Posterior cingulate gyrus (tissue), 11 donors: ENCODE data around the gene CHRM5.
A peak's percentile ranks its signal among the peaks of the same experiment; 100 is the strongest.
"Not testable (repeated sequence)": the region's sequence is repeated elsewhere in the genome, so short reads cannot be mapped to it uniquely, and the experiment has no call there.

Experiments used
- DNase-seq, 10 donors: peaks; one replicate each; pipeline versions ENCODE4 v3.0.0 to v3.0.0-alpha.2; 2020 to 2021; ENCODE audit warnings: mixed read lengths in 3 of 10
- intact Hi-C: fragments of 100-400 bp; cut with DNase I; formaldehyde crosslinking; loops from one replicate; pipeline ENCODE4 v1.15.1; 2023

CHRM5 gene

DNA sequence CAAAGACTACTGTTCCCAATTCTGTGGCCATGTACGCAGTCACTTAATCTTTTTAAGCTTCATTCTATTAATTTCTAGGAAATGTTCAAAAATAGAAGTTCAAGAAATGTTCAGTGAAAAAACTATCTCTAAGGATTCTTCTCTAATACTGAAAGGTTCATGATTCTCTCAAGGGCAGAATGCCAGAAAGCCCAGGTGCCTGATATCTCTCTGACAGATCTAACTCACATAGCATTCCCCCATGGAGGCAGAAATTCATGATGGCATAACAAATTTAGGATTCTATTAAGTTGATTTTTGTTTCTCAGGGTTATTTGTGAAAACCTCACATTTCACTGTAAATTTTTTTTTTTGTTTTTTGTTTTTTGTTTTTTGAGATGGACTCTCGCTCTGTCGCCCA is 17.5 kb downstream of the CHRM5 start:
- DNase-seq: no peak
- intact Hi-C loops: no loop called here

- DNase-seq: peak in 2 of 10 donors; percentile 11 to 33
- intact Hi-C loops: no loop called here
These were observed 19.1 kb downstream of the CHRM5 start for GRCh38 chr15:33987444-33987843.

DNA sequence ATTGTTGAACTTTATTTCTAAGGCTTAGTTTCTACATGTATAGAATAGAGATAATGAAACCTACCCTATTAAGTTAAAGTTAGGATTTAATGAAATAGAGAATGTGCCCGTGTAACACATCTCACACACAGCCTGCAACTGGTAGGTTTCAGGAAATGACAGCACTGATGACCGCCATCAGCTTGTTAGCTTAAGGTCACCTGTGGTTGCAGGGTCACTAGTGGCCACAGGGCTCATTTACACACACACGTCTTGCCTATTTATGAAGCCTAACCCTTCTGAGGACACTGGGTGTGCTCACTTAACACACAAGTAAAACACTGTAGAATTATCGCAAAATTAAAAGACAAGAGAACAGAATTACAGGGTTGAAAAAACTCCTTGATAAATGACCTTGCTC is 20.1 kb downstream of the CHRM5 start:
- no peak for DNase-seq
- intact Hi-C loops: no loop called here

DNA sequence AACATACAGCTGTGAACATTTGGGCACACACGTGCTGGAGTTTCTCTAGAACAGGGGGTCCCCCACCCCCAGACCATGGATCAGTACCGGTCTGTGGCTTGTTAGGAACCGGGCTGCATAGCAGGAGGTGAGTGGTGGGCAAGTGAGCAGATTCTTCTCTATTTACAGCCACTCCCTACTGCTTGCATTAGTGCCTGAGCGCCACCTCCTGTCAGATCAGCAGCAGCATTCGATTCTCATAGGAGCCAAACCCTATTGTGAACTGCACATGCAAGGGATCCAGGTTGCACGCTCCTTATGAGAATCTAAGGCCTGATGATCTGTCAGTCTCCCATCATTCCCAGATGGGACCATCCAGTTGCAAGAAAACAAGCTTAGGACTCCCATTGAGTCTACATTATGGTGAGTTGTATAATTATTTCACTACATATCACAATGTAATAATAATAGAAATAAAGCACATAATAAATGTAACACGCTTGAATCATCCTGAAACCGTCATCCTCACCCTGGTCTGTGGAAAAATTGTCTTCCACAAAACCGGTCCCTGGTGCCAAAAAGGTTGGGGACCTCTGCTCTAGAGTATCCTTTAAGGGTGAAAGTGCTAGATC is 25.8 kb downstream of the CHRM5 start:
- DNase-seq: peak in 4 of 10 donors; percentile 44 to 90 (median 48)
- intact Hi-C loops: no loop called here

- intact Hi-C loops: not testable (repeated sequence)
These were observed 27.4 kb downstream of the CHRM5 start for GRCh38 chr15:33995666-33996065.

DNA sequence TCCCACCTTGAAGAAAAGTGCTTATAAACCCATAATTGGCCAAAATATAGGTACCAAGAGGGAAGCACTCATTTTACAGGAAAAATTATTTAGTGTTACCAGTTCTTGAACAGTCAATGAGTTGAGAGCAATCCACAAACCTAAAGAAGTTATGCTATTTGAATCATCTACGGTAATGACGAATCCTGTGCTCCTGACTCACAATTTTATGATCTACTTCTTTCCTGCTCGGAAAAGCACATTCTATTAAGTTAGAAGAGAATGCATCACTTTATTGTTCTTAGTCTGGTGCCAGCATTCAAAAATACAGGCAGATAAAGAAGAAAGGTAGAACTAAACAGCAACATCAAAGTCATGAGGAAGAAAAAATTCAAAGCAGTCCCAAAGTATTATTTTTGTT is 33.2 kb downstream of the CHRM5 start:
- DNase-seq: no peak

More at GRCh38 chr15:33995666-33996065, 27.4 kb downstream of the CHRM5 start:
- DNase-seq: not testable (repeated sequence)

DNA sequence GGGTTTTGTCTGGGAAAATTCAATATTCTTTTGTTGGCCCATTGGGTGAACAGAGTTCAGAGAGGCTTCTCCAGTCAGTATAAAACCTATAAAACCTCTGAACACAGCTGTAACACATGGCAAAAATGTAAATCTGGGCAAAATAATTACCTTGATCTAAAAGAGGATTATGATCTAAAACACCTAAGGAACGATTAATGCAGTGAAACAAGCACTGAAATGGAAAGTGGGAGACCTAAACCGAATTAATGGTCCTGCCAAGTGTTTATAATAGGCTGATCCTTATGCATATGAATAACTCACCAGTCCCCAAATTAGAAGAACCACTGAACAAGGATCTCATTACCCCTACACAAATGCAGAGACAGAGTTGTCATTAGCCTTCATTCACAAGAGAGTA is 38.1 kb downstream of the CHRM5 start:
- DNase-seq: no peak
- intact Hi-C loops: no loop called here

More for the DNA sequence above, 33.2 kb downstream of the CHRM5 start:
- intact Hi-C loops: no loop called here

DNA sequence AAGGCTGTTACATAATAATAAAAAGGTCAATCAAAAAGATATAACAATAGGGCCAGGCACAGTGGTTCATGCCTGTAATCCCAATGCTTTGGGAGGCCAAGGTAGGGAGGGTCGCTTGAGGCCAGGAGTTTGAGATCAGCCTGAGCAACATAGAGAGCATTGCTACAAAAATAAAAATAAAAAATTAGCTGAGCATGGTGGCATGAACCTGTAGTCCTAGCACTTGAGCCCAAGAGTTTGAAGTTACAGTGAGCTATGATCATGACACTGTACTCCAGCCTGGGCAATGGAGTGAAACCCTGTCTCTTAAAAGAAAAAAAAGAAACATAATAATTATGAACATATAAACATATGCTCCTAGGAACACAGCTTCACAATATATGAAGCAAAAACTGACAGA is 41.4 kb downstream of the CHRM5 start:
- intact Hi-C loops: no loop called here
- DNase-seq: no peak

DNA sequence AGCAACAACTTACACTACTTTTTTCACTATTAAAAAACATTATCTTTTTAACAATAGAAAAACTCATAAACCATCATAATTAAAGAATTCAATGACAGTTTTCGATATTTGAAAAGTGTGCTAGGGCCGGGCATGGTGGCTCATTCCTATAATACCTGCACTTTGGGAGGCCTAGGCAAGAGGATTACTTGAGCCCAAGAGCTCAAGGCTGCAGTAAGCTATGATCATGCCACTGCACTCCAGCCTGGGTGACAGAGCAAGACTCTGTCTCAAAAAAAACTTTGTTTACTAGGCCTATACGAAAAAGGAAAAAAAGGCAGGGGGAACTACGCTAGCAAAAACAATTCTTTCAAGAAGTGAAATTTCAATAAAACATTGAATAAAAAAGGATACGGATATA is 42.6 kb downstream of the CHRM5 start:
- no peak for DNase-seq
- intact Hi-C loops: no loop called here

DNA sequence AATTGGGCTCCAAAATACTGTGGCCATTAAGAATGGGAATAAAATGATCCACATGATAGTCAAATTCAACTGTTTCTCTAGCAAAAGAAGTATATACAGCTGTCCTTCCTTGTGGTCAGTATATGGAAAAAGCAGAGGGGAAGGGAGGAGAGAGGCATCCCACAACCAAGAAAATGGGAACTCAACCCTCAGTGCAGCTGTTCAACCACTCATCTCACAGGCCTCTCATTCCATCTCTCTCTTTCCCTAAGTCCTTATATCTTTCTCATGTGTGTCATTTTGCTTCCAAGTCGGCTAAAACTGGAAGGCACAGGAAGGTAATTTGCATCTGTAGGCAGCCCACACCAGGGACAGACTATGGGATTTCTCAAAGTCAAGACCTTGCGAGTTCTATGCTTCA is 43.2 kb downstream of the CHRM5 start:
- DNase-seq: no peak
- intact Hi-C loops: no loop called here

DNA sequence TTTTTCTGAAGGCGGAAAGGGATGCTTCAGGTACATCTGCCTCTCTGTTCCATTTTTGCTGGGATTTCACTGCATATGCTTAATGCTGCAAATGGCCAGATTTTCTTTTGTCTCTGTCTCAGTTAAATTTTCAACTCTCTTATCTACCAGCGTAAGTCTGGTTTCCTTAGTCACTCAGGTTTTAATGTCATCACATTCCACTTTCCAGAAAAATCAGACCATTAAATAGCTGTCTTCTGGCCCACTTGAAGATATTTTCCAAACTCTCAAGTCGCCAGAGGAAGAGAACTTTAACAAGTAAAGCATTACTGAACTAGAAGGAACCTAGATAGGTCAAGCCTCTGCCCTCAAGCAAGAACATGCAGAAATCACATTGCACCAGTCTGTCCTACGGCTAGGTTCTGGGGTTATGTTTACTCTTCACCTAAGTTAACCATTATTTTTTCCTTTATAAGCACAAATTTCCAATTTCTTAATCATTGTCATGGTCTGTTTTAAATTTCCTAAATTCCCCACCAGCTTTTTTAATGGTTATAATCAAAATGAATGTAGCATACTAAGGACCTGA is 44.2 kb downstream of the CHRM5 start:
- no peak for DNase-seq
- intact Hi-C loops: no loop called here

- no peak for DNase-seq
- intact Hi-C loops: no loop called here
These were observed 45.4 kb downstream of the CHRM5 start for GRCh38 chr15:34013746-34014145.

- intact Hi-C loops: no loop called here
- DNase-seq: no peak
These were observed 46.3 kb downstream of the CHRM5 start for GRCh38 chr15:34014556-34014955.

DNA sequence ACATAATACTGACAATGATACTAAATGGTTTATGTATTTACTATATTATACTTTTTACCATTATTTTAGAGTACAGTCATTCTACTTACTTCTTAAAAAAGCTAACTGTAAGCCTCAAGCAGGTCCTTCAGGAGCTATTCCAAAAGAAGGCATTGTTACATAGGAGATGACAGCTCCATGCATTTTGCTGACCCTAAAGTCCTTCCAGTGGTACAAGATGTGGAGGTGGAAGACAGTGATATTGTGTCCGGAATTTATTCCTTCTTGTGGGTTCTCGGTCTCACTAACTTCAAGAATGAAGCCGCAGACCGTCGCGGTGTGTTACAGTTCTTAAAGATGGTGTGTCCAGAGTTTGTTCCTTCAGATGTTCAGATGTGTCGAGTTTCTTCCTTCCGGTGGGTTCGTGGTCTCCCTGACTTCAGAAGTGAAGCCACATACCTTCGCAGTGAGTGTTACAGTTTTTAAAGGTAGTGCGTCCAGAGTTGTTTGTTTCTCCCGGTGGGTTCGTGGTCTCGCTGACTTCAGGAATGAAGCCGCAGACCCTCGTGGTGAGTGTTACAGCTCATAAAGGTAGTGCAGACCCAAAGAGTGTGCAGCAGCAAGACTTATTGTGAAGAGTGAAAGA is 49.8 kb downstream of the CHRM5 start:
- intact Hi-C loops: no loop called here
- DNase-seq: no peak

GRCh38 chr15:34018738-34019137 is 50.4 kb downstream of the CHRM5 start:
- intact Hi-C loops, DNase-seq: not testable (repeated sequence)

- no peak for DNase-seq
- intact Hi-C loops: no loop called here
These were observed 51.2 kb downstream of the CHRM5 start for GRCh38 chr15:34019369-34019990.

DNA sequence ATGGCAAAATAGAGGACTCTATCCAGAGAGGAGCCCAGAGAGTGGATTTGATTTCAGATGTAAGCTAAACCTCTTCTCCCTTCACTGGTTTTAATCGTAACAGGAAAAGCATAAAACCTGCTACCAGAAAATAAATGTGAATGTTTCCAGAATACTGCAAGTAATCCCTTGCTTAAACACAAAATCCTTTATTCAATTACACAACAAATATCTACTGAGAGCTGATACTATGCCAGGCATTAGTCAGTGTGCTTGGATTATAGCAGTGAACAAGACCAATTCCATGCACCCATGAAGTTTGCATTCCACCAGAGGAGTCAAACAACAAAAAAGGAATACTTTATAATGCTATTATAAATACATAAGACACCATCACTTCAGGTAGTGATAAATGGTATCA is 55.6 kb downstream of the CHRM5 start:
- intact Hi-C loops: no loop called here
- no peak for DNase-seq

DNA sequence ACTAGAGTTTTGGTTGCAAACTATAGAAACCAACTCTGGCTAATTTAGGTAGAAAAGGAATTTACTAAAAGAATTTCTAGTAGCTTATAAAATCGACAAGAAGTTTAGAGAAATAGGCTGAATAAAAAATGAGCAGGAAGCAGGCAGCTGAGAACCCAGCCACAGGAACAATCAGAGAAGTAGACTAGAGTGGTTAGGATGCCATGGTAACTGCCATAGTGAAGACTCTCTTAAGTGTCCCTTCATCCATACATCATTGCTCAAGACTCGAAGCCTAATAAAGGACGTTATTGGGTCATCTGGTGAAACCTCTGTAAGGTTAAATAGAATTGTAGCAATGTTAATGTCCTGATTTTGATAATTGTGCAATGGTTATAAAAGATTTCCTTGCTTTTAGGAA is 57.0 kb downstream of the CHRM5 start:
- intact Hi-C loops: no loop called here
- DNase-seq: no peak

DNA sequence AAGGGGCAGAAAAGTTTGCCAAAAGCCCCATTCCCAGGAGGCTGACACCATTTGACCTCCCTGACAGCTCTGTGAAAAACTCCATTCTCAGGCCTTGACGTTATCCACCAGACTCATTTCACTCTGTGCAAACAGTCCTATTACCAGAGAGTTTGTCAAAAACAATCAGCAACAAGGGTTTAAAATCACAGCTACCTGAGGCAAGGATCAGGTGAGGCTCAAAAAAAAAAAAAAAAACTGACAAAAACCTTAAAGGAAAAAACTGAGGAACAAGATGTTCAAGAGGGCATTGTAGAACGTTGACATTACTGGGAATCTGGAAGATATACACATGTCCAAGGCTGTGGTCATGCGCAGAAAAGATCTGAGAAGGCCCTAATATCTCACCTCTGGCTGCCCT is 59.3 kb downstream of the CHRM5 start:
- DNase-seq: no peak
- intact Hi-C loops: no loop called here

DNA sequence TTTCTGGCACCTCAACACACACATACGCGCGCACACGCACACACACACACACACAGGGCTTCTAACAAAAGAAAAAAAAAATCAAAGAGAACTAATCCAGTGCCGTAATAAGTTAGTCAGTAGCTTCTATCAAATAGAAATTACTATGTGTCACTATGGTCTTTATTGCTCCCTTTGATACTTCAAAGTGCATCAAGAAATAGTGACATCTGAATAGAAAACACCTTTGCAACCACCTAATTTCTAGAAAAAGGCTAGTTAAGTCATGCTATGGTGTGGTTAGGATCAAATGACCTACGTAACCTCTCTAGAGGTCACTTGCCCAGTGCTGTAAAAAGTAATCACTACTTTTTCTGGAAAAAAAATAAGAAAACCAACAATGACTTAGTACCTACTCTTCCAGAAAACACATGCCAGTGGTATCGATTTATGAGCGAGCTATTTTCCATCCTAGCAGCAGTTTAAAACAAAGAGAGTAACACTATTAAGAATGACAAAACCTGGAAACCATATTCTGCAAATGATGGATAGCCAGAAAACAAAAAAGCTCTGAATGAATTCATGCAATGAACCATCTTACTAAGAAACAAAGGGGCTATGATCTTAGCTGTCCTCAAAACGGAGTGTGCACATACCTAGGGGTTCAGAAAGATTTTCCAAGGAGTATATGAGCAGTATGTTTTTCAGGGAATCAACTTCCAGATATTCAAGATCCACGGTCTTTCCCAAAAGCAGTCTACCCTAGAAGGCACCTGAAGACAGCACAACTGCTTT is 63.9 kb downstream of the CHRM5 start:
- DNase-seq: no peak
- intact Hi-C loops: no loop called here
